Glomerular visceral epithelial cell (primary cell): ENCODE measurements around the gene TJP3.

Experiments
- DNase-seq: peaks from one replicate; pipeline ENCODE4 v3.0.0-alpha.2; 2016; ENCODE audit errors: extremely low spot score

Gene TJP3

GRCh38 chr19:3671680-3672574, 36.3 kb upstream of the TJP3 start:
- no peak for DNase-seq

GRCh38 chr19:3672575-3672948, 35.6 kb upstream of the TJP3 start:
- DNase-seq: no peak

GRCh38 chr19:3672993-3673392, 35.2 kb upstream of the TJP3 start:
- DNase-seq: no peak

- no peak for DNase-seq
Observed at GRCh38 chr19:3673506-3674439, 34.4 kb upstream of the TJP3 start.

- DNase-seq: no peak
Observed at GRCh38 chr19:3674784-3675543, 33.2 kb upstream of the TJP3 start.

GRCh38 chr19:3678188-3678587, 30.0 kb upstream of the TJP3 start:
- DNase-seq: no peak

- DNase-seq: no peak
Observed at GRCh38 chr19:3679138-3679537, 29.0 kb upstream of the TJP3 start.

- no peak for DNase-seq
Observed at GRCh38 chr19:3679581-3679980, 28.6 kb upstream of the TJP3 start.

- no peak for DNase-seq
Observed at GRCh38 chr19:3680939-3681338, 27.2 kb upstream of the TJP3 start.

GRCh38 chr19:3682286-3682685, 25.9 kb upstream of the TJP3 start:
- DNase-seq: no peak

- DNase-seq: no peak
Observed at GRCh38 chr19:3682741-3683404, 25.3 kb upstream of the TJP3 start.

- peak; percentile 90 for DNase-seq
Observed at GRCh38 chr19:3683405-3684053, 24.7 kb upstream of the TJP3 start.

- DNase-seq: peak; percentile 96
Observed at GRCh38 chr19:3684054-3684816, 23.9 kb upstream of the TJP3 start.

- DNase-seq: no peak
Observed at GRCh38 chr19:3684817-3685410, 23.3 kb upstream of the TJP3 start.

GRCh38 chr19:3687393-3687773, 20.8 kb upstream of the TJP3 start:
- DNase-seq: no peak

- DNase-seq: no peak
Observed at GRCh38 chr19:3687774-3688706, 20.1 kb upstream of the TJP3 start.

GRCh38 chr19:3690551-3691371, 17.4 kb upstream of the TJP3 start:
- DNase-seq: no peak

GRCh38 chr19:3691372-3691716, 16.8 kb upstream of the TJP3 start:
- DNase-seq: no peak
